Endothelial cell of hepatic sinusoid (primary cell): Measurements from ENCODE around the gene FASTKD2.

ENCODE experiments used
- in situ Hi-C: cut with HindIII; loops from 2 replicates; pipeline ENCODE4 v1.10.0; 2017; ENCODE audit warnings: low sequenced_read_pairs

FASTKD2 gene

DNA sequence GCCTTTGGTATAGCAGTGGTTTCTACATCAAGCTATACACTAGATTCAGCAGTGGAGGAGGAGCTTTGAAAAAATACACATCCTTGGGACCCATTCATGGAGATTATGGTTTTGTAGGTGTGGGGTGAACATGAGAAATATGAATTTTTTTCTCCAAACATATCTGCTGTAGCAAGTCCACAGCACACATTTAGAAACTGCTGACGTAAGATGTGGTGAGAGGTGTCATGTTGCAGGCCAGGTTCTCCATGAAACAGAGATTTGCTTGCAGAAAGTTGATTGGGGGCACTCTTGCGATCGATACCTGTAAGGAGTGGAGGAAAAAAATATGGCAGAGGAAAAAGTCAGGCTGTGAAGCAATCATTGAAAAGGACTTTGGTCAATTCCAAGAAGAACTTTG, 67.9 kb downstream of the FASTKD2 start:
- in situ Hi-C loops = no loop called here

DNA sequence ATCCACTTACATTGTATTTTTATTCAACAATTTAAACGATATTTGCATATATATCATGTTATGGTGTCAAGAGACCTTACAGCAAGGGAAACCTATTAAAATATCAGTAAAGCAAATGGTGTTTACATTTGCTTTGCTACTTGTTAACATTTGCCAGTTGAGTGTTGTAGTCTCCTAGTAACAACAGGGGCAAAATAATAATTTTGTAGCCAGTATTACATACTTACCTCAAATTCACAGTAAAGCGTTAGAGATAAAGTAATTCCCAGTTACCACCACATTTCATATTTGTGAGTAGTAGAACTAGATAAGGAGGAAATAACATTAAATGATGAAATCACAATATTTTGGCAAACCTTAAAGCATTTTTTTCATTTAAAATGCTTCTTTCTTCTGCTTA, 71.3 kb downstream of the FASTKD2 start:
- in situ Hi-C loops = no loop called here

DNA sequence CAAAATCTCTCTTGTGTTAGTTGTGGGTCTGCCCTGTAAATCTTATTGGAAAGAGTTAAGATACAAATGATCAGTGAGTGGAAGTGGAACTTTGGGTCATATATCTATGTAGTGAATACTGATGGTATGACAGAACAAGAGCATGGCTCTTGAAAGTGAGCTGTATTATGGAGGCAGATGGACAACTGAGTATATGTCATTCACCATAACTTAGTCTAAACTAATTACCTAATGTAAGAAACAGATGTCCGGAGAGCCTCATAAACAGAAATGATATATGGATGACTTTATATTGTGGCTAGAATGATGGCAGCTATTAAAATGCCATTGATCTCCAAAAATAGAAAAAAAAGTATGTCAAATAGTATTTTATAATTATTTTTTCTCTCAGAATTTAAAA, 72.4 kb downstream of the FASTKD2 start:
- in situ Hi-C loops = no loop called here

DNA sequence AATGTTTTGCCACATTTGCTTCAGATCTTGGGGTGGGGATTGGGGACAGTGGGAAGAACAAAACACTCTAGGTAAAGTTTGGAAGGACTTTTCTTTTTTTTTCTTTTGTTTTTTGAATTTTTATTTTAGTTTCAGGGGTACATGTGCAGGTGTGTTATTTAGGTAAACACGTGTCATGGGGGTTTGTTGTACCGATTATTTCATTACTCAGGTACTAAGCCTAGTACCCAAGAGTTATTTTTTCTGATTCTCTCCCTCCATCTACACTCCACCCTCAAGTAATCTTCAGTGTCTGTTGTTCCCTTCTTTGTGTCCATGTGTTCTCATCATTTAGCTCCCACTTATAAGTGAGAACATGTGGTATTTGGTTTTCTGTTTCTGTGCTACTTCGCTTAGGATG, 73.3 kb downstream of the FASTKD2 start:
- in situ Hi-C loops = no loop called here

DNA sequence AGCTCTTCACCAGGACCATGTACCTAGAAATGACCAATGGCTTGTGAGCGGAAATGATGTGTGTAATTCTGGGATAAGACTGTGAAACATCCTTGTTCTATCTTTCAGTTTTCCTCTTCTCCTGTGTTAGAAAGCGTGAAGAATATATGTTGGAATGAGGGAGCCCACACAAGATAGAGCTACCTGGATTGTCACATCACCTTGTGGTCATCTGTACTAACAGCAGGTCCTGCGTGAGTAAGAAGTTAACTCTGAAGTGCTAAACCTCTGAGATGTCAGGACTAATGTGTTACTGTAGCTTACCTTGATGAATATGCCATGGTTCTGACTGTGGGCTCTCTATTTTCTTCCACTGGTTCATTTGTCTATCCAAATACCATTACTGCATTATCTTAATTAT, 75.6 kb downstream of the FASTKD2 start:
- in situ Hi-C loops = no loop called here
